ENCODE measurements around the gene DAPL1.

DNA sequence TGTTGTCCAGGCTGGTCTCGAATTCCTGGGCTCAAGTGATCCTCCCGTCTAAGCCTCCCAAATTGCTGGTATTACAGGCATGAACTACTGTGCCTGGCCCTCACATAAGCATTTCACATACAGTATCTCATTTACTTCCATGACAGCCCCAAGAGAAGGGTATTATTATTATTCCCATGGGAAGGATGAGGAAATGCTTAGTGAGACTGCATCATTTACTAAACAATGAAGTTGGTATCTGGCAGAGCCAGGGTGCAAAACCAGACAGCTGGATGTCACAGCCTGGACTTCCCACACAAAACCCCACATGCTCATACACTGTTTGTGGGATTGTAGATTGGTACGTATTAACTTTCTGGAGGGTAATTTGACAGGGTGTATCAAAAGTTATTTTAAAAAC is 29.9 kb downstream of the DAPL1 start:
- TF ChIP-seq, protein P1, sequence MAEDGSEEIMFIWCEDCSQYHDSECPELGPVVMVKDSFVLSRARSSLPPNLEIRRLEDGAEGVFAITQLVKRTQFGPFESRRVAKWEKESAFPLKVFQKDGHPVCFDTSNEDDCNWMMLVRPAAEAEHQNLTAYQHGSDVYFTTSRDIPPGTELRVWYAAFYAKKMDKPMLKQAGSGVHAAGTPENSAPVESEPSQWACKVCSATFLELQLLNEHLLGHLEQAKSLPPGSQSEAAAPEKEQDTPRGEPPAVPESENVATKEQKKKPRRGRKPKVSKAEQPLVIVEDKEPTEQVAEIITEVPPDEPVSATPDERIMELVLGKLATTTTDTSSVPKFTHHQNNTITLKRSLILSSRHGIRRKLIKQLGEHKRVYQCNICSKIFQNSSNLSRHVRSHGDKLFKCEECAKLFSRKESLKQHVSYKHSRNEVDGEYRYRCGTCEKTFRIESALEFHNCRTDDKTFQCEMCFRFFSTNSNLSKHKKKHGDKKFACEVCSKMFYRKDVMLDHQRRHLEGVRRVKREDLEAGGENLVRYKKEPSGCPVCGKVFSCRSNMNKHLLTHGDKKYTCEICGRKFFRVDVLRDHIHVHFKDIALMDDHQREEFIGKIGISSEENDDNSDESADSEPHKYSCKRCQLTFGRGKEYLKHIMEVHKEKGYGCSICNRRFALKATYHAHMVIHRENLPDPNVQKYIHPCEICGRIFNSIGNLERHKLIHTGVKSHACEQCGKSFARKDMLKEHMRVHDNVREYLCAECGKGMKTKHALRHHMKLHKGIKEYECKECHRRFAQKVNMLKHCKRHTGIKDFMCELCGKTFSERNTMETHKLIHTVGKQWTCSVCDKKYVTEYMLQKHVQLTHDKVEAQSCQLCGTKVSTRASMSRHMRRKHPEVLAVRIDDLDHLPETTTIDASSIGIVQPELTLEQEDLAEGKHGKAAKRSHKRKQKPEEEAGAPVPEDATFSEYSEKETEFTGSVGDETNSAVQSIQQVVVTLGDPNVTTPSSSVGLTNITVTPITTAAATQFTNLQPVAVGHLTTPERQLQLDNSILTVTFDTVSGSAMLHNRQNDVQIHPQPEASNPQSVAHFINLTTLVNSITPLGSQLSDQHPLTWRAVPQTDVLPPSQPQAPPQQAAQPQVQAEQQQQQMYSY (CRISPR knock-in tag; IDR thresholded peaks at IDR 0.05) = no peak
- TF ChIP-seq GRHL2 (CRISPR knock-in tag; IDR thresholded peaks at IDR 0.05; ENCODE audit: insufficient replicate concordance, severe bottlenecking) = no peak
- TF ChIP-seq CTCF (IDR thresholded peaks at IDR 0.05) = no peak
- TF ChIP-seq NR3C1 (CRISPR knock-in tag; conservative IDR thresholded peaks at IDR 0.05; ENCODE audit: low read depth) = no peak
- no peak for TF ChIP-seq HMGA2 (CRISPR knock-in tag; IDR thresholded peaks at IDR 0.05)
- TF ChIP-seq, protein P2, sequence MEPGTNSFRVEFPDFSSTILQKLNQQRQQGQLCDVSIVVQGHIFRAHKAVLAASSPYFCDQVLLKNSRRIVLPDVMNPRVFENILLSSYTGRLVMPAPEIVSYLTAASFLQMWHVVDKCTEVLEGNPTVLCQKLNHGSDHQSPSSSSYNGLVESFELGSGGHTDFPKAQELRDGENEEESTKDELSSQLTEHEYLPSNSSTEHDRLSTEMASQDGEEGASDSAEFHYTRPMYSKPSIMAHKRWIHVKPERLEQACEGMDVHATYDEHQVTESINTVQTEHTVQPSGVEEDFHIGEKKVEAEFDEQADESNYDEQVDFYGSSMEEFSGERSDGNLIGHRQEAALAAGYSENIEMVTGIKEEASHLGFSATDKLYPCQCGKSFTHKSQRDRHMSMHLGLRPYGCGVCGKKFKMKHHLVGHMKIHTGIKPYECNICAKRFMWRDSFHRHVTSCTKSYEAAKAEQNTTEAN (CRISPR knock-in tag; IDR thresholded peaks at IDR 0.05) = no peak
- TF ChIP-seq JUN (CRISPR knock-in tag; IDR thresholded peaks at IDR 0.05) = no peak
- TF ChIP-seq, protein P3, sequence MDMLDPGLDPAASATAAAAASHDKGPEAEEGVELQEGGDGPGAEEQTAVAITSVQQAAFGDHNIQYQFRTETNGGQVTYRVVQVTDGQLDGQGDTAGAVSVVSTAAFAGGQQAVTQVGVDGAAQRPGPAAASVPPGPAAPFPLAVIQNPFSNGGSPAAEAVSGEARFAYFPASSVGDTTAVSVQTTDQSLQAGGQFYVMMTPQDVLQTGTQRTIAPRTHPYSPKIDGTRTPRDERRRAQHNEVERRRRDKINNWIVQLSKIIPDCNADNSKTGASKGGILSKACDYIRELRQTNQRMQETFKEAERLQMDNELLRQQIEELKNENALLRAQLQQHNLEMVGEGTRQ (CRISPR knock-in tag; IDR thresholded peaks at IDR 0.05) = no peak
